ENCODE data around the gene KRTAP2-2.

KRTAP2-2 gene

GRCh38 chr17:41029633-41030245 lies 25.3 kb downstream of the KRTAP2-2 start, which contains the start of gene KRTAP1-4:
Gene KRTAP1-4, minus strand, starts transcription at chr17:41030195. Its CDS starts 117 bp downstream, at chr17:41030078.
- Histone ChIP-seq H3K9ac (ENCODE audit: insufficient read length, low read depth) (no peak within 1 kb of the TSS), H3K4me1 (ENCODE audit: insufficient read depth, insufficient read length) (no peaks in the 10 kb centered on the region), H3K9me3 (ENCODE audit: insufficient read depth, low read length) (no peaks in the 10 kb centered on the region), H3K27me3 (ENCODE audit: insufficient read depth, insufficient read length) (no peaks in the 10 kb centered on the region), H3K4me3 (ENCODE audit: insufficient read length, low read depth) (no peak within 1 kb of the TSS), H3K36me3 (ENCODE audit: insufficient read depth, insufficient read length, low read length) (no peaks in the 10 kb centered on the region)
- TF ChIP-seq YY1 (IDR thresholded peaks at IDR 0.05; ENCODE audit: insufficient read depth, insufficient read length) (no peak), SUZ12 (IDR thresholded peaks at IDR 0.05; ENCODE audit: extremely low read depth, insufficient read depth, insufficient read length) (no peak), ZNF274 (IDR thresholded peaks at IDR 0.05; ENCODE audit: low read depth, low read length) (no peak)
- no peak for DNase-seq (ENCODE audit: low read depth, low spot score)

GRCh38 chr17:41026715-41027471 lies 28.1 kb downstream of the KRTAP2-2 start, which contains the start of gene KRTAP1-5:
Gene KRTAP1-5, minus strand, starts transcription at chr17:41027208. Its CDS starts 53 bp downstream, at chr17:41027155.
- Histone ChIP-seq H3K4me1 (ENCODE audit: insufficient read depth, insufficient read length) (no peaks in the 10 kb centered on the region), H3K27me3 (ENCODE audit: insufficient read depth, insufficient read length) (no peaks in the 10 kb centered on the region), H3K9me3 (ENCODE audit: insufficient read depth, low read length) (no peaks in the 10 kb centered on the region), H3K9ac (ENCODE audit: insufficient read length, low read depth) (no peak within 1 kb of the TSS), H3K36me3 (ENCODE audit: insufficient read depth, insufficient read length, low read length) (no peaks in the 10 kb centered on the region), H3K4me3 (ENCODE audit: insufficient read length, low read depth) (no peak within 1 kb of the TSS)
- TF ChIP-seq ZNF274 (IDR thresholded peaks at IDR 0.05; ENCODE audit: low read depth, low read length) = no peak
- no peak for TF ChIP-seq YY1 (IDR thresholded peaks at IDR 0.05; ENCODE audit: insufficient read depth, insufficient read length)
- no peak for TF ChIP-seq SUZ12 (IDR thresholded peaks at IDR 0.05; ENCODE audit: extremely low read depth, insufficient read depth, insufficient read length)
- DNase-seq (ENCODE audit: low read depth, low spot score) = no peak

GRCh38 chr17:41024697-41025096 lies 30.3 kb downstream of the KRTAP2-2 start:
- no peaks in the 10 kb centered on the region for H3K9me3 ChIP-seq (ENCODE audit: insufficient read depth, low read length)
- H3K4me3 ChIP-seq (ENCODE audit: insufficient read length, low read depth) = no peak overlapping the region
- H3K9ac ChIP-seq (ENCODE audit: insufficient read length, low read depth) = no peak overlapping the region
- TF ChIP-seq SUZ12 (IDR thresholded peaks at IDR 0.05; ENCODE audit: extremely low read depth, insufficient read depth, insufficient read length) (no peak), YY1 (IDR thresholded peaks at IDR 0.05; ENCODE audit: insufficient read depth, insufficient read length) (no peak), ZNF274 (IDR thresholded peaks at IDR 0.05; ENCODE audit: low read depth, low read length) (no peak)
- no peak for DNase-seq (ENCODE audit: low read depth, low spot score)
- no peaks in the 10 kb centered on the region for H3K27me3 ChIP-seq (ENCODE audit: insufficient read depth, insufficient read length)
- no peaks in the 10 kb centered on the region for H3K36me3 ChIP-seq (ENCODE audit: insufficient read depth, insufficient read length, low read length)
- no peaks in the 10 kb centered on the region for H3K4me1 ChIP-seq (ENCODE audit: insufficient read depth, insufficient read length)

- Histone ChIP-seq H3K4me3 (ENCODE audit: insufficient read length, low read depth) (no peak overlapping the region), H3K36me3 (ENCODE audit: insufficient read depth, insufficient read length, low read length) (no peaks in the 10 kb centered on the region), H3K27me3 (ENCODE audit: insufficient read depth, insufficient read length) (no peaks in the 10 kb centered on the region), H3K9me3 (ENCODE audit: insufficient read depth, low read length) (no peaks in the 10 kb centered on the region), H3K9ac (ENCODE audit: insufficient read length, low read depth) (no peak overlapping the region), H3K4me1 (ENCODE audit: insufficient read depth, insufficient read length) (no peaks in the 10 kb centered on the region)
- TF ChIP-seq YY1 (IDR thresholded peaks at IDR 0.05; ENCODE audit: insufficient read depth, insufficient read length) (no peak), SUZ12 (IDR thresholded peaks at IDR 0.05; ENCODE audit: extremely low read depth, insufficient read depth, insufficient read length) (no peak), ZNF274 (IDR thresholded peaks at IDR 0.05; ENCODE audit: low read depth, low read length) (no peak)
- no peak for DNase-seq (ENCODE audit: low read depth, low spot score)
Observed at GRCh38 chr17:41020336-41020735, 34.7 kb downstream of the KRTAP2-2 start.

GRCh38 chr17:41019415-41019814 lies 35.6 kb downstream of the KRTAP2-2 start:
- H3K4me3 ChIP-seq (ENCODE audit: insufficient read length, low read depth) = no peak overlapping the region
- TF ChIP-seq ZNF274 (IDR thresholded peaks at IDR 0.05; ENCODE audit: low read depth, low read length) = no peak
- TF ChIP-seq YY1 (IDR thresholded peaks at IDR 0.05; ENCODE audit: insufficient read depth, insufficient read length) = no peak
- no peak for TF ChIP-seq SUZ12 (IDR thresholded peaks at IDR 0.05; ENCODE audit: extremely low read depth, insufficient read depth, insufficient read length)
- no peak for DNase-seq (ENCODE audit: low read depth, low spot score)
- no peaks in the 10 kb centered on the region for H3K9me3 ChIP-seq (ENCODE audit: insufficient read depth, low read length)
- H3K36me3 ChIP-seq (ENCODE audit: insufficient read depth, insufficient read length, low read length) = no peaks in the 10 kb centered on the region
- H3K27me3 ChIP-seq (ENCODE audit: insufficient read depth, insufficient read length) = no peaks in the 10 kb centered on the region
- no peak overlapping the region for H3K9ac ChIP-seq (ENCODE audit: insufficient read length, low read depth)
- H3K4me1 ChIP-seq (ENCODE audit: insufficient read depth, insufficient read length) = no peaks in the 10 kb centered on the region

- Histone ChIP-seq H3K4me3 (ENCODE audit: insufficient read length, low read depth) (no peak overlapping the region), H3K9me3 (ENCODE audit: insufficient read depth, low read length) (no peaks in the 10 kb centered on the region), H3K36me3 (ENCODE audit: insufficient read depth, insufficient read length, low read length) (no peaks in the 10 kb centered on the region), H3K9ac (ENCODE audit: insufficient read length, low read depth) (no peak overlapping the region), H3K27me3 (ENCODE audit: insufficient read depth, insufficient read length) (no peaks in the 10 kb centered on the region), H3K4me1 (ENCODE audit: insufficient read depth, insufficient read length) (no peaks in the 10 kb centered on the region)
- DNase-seq (ENCODE audit: low read depth, low spot score) = no peak
- TF ChIP-seq ZNF274 (IDR thresholded peaks at IDR 0.05; ENCODE audit: low read depth, low read length) = no peak
Observed at GRCh38 chr17:41018541-41018940, 36.5 kb downstream of the KRTAP2-2 start.

GRCh38 chr17:41016578-41017215 lies 38.3 kb downstream of the KRTAP2-2 start:
- Histone ChIP-seq H3K4me3 (ENCODE audit: insufficient read length, low read depth) (no peak overlapping the region), H3K9ac (ENCODE audit: insufficient read length, low read depth) (no peak overlapping the region), H3K9me3 (ENCODE audit: insufficient read depth, low read length) (no peaks in the 10 kb centered on the region), H3K4me1 (ENCODE audit: insufficient read depth, insufficient read length) (no peaks in the 10 kb centered on the region), H3K27me3 (ENCODE audit: insufficient read depth, insufficient read length) (no peaks in the 10 kb centered on the region), H3K36me3 (ENCODE audit: insufficient read depth, insufficient read length, low read length) (no peaks in the 10 kb centered on the region)
- DNase-seq (ENCODE audit: low read depth, low spot score) = no peak
- TF ChIP-seq ZNF274 (IDR thresholded peaks at IDR 0.05; ENCODE audit: low read depth, low read length) = no peak
- no peak for TF ChIP-seq YY1 (IDR thresholded peaks at IDR 0.05; ENCODE audit: insufficient read depth, insufficient read length)
- no peak for TF ChIP-seq SUZ12 (IDR thresholded peaks at IDR 0.05; ENCODE audit: extremely low read depth, insufficient read depth, insufficient read length)

Data from NT2/D1 (cell line).